H1 (cell line): Measurements from ENCODE around the gene FITM1. TPM values are rescaled to one million over a fixed set of nuclear protein-coding genes. Genes with fewer than 3 reads are reported as not detected.

ENCODE experiments used
- CTCF ChIA-PET: fragments of 300-600 bp; sonication (Branson Sonifier 250); formaldehyde crosslinking; loops from one replicate; lab custom pipeline; 2021; ENCODE audit not compliant: partially characterized antibody; lab: Charles Lee
- POLR2A ChIA-PET: fragments of 300-600 bp; sonication (Branson Sonifier 250); formaldehyde crosslinking; loops from one replicate; lab custom pipeline; 2021; ENCODE audit warnings: inconsistent platforms; ENCODE audit not compliant: partially characterized antibody; lab: Charles Lee
- DNase-seq, 2 experiments: peaks; one replicate each; pipeline versions ENCODE4 v3.0.0 to v3.0.0-alpha.2; 2010 to 2022; ENCODE audit warnings: low spot score in 2 of 2, low read depth in 1 of 2, mixed read lengths in 1 of 2
- FAIRE-seq: peaks from 2 replicates; lab custom pipeline; 2011; peaks lifted over from hg19 to GRCh38; lab: Jason Lieb, UNC
- H2AFZ ChIP-seq: 2 replicates; pipeline ENCODE4 v1.8.1; 2012; ENCODE audit warnings: low read length, inconsistent platforms
- H2AK5ac ChIP-seq: 2 replicates; pipeline ENCODE4 v1.6.1; 2013; ENCODE audit warnings: low read depth, low read length
- H2BK120ac ChIP-seq: replicated peaks from 2 replicates; pipeline ENCODE3; 2013; ENCODE audit warnings: low read depth, low read length, inconsistent platforms
- H2BK12ac ChIP-seq: 2 replicates; pipeline ENCODE4 v1.6.1; 2013; ENCODE audit warnings: low read depth, low read length
- H2BK15ac ChIP-seq: 2 replicates; pipeline ENCODE4 v1.6.1; 2013; ENCODE audit warnings: low read length
- H2BK20ac ChIP-seq: 2 replicates; pipeline ENCODE4 v1.6.1; 2013; ENCODE audit warnings: low read length
- H2BK5ac ChIP-seq: 2 replicates; pipeline ENCODE4 v1.6.1; 2013; ENCODE audit warnings: low read depth, low read length
- H3K14ac ChIP-seq: 2 replicates; pipeline ENCODE4 v1.6.1; 2013; ENCODE audit warnings: inconsistent platforms; ENCODE audit not compliant: insufficient read length
- H3K18ac ChIP-seq: 2 replicates; pipeline ENCODE4 v1.6.1; 2013; ENCODE audit warnings: low read length; ENCODE audit errors: extremely low read depth
- H3K23ac ChIP-seq: 2 replicates; pipeline ENCODE4 v1.6.1; 2013; ENCODE audit warnings: inconsistent platforms; ENCODE audit not compliant: insufficient read length
- H3K23me2 ChIP-seq: 2 replicates; pipeline ENCODE4 v1.6.1; 2013; ENCODE audit warnings: low read depth, low read length
- H3K27ac ChIP-seq: 2 replicates; pipeline ENCODE4 v1.6.1; 2011; ENCODE audit warnings: low read depth, low read length, inconsistent platforms
- H3K27me3 ChIP-seq, 4 experiments: replicated peaks in 1 of 4; 1 replicate in 1 of 4; 2 replicates in 3 of 4; pipeline versions ENCODE4 v1.6.1 to v1.8.1; 2011 to 2013; ENCODE audit warnings: low read length in 3 of 4, mild to moderate bottlenecking in 3 of 4, inconsistent platforms in 2 of 4, mixed read lengths in 2 of 4, moderate library complexity in 1 of 4; ENCODE audit not compliant: control insufficient read depth in 3 of 4, insufficient read depth in 3 of 4; ENCODE audit errors: extremely low read depth in 1 of 4
- H3K36me3 ChIP-seq, 4 experiments: 2 replicates each; pipeline versions ENCODE4 v1.6.1 to v1.8.1; 2011 to 2013; ENCODE audit warnings: mild to moderate bottlenecking in 4 of 4, low read length in 3 of 4, moderate library complexity in 2 of 4, control low read depth in 1 of 4, inconsistent platforms in 1 of 4; ENCODE audit not compliant: insufficient read depth in 4 of 4, control insufficient read depth in 2 of 4
- H3K4ac ChIP-seq: replicated peaks from 2 replicates; pipeline ENCODE3; 2013; ENCODE audit warnings: low read length, low read depth, mixed read lengths, inconsistent platforms; ENCODE audit not compliant: insufficient read length
- H3K4me1 ChIP-seq, 4 experiments: replicated peaks in 1 of 4; 1 replicate in 1 of 4; 2 replicates in 3 of 4; pipeline versions ENCODE4 v1.6.1 to v1.8.1; 2011 to 2013; ENCODE audit warnings: low read length in 3 of 4, inconsistent platforms in 2 of 4, mixed read lengths in 1 of 4; ENCODE audit not compliant: insufficient read depth in 4 of 4, control insufficient read depth in 3 of 4
- H3K4me2 ChIP-seq, 2 experiments: 2 replicates each; pipeline versions ENCODE4 v1.6.1 to v1.8.1; 2011 to 2013; ENCODE audit warnings: low read depth in 2 of 2, low read length in 2 of 2, control low read depth in 1 of 2, inconsistent platforms in 1 of 2, mild to moderate bottlenecking in 1 of 2; ENCODE audit not compliant: insufficient read depth in 1 of 2
- H3K4me3 ChIP-seq, 4 experiments: fragments of 200-600, 300-600 bp in 1 of 4; sonication (generic), shearing (Covaris generic), sonication (Bioruptor Twin) in 1 of 4; 2 replicates each; pipeline versions ENCODE4 v1.5.1 to v1.8.1; 2011 to 2016; ENCODE audit warnings: low read length in 4 of 4, low read depth in 3 of 4, control low read depth in 2 of 4, inconsistent platforms in 2 of 4, mild to moderate bottlenecking in 2 of 4, mixed read lengths in 1 of 4, moderate library complexity in 1 of 4; ENCODE audit not compliant: insufficient read depth in 2 of 4; ENCODE audit errors: extremely low read depth in 1 of 4
- H3K56ac ChIP-seq: replicated peaks from 2 replicates; pipeline ENCODE3; 2013; ENCODE audit warnings: low read depth, mild to moderate bottlenecking, mixed read lengths, low read length, inconsistent platforms; ENCODE audit not compliant: insufficient read length
- H3K79me1 ChIP-seq: 2 replicates; pipeline ENCODE4 v1.6.1; 2013; ENCODE audit warnings: low read depth, low read length, control low read depth
- H3K79me2 ChIP-seq, 2 experiments: 2 replicates each; pipeline versions ENCODE4 v1.6.1 to v1.8.1; 2012 to 2013; ENCODE audit warnings: low read length in 2 of 2, mild to moderate bottlenecking in 2 of 2, inconsistent platforms in 1 of 2; ENCODE audit not compliant: insufficient read depth in 2 of 2, control insufficient read depth in 1 of 2
- H3K9ac ChIP-seq, 4 experiments: replicated peaks in 1 of 4; 1 replicate in 1 of 4; 2 replicates in 3 of 4; pipeline versions ENCODE4 v1.6.1 to v1.8.1; 2011 to 2013; ENCODE audit warnings: low read depth in 3 of 4, low read length in 3 of 4, control low read depth in 2 of 4, mild to moderate bottlenecking in 2 of 4, moderate library complexity in 2 of 4, inconsistent platforms in 1 of 4; ENCODE audit errors: extremely low read depth in 1 of 4
- H3K9me3 ChIP-seq, 2 experiments: 2 replicates each; pipeline versions ENCODE4 v1.6.1 to v1.8.1; 2012 to 2013; ENCODE audit warnings: mild to moderate bottlenecking in 2 of 2, moderate library complexity in 2 of 2, control low read depth in 1 of 2, inconsistent platforms in 1 of 2, low read depth in 1 of 2, low read length in 1 of 2, mixed read lengths in 1 of 2; ENCODE audit not compliant: insufficient read depth in 2 of 2
- H4K20me1 ChIP-seq, 2 experiments: replicated peaks in 1 of 2; 2 replicates each; pipeline versions ENCODE3 to v1.8.1; 2011 to 2013; ENCODE audit warnings: inconsistent platforms in 2 of 2, low read length in 2 of 2, mild to moderate bottlenecking in 1 of 2; ENCODE audit not compliant: insufficient read depth in 2 of 2, control insufficient read depth in 1 of 2
- H4K5ac ChIP-seq: 2 replicates; pipeline ENCODE4 v1.6.1; 2013; ENCODE audit warnings: low read length, low read depth, mixed read lengths, inconsistent platforms; ENCODE audit not compliant: insufficient read length
- H4K8ac ChIP-seq: 2 replicates; pipeline ENCODE4 v1.8.0; 2013; ENCODE audit warnings: mild to moderate bottlenecking, moderate library complexity, low read length, inconsistent platforms; ENCODE audit not compliant: insufficient read depth; ENCODE audit errors: extremely low read depth
- H4K91ac ChIP-seq: replicated peaks from 2 replicates; pipeline ENCODE3; 2013; ENCODE audit warnings: low read length, mixed read lengths, inconsistent platforms; ENCODE audit not compliant: insufficient read length
- CBX8 ChIP-seq: fragments of 300-800, 300-1000 bp; sonication (generic); IDR thresholded peaks from 2 replicates; pipeline ENCODE4 v1.7.1; 2016; ENCODE audit warnings: low read depth, low read length, borderline replicate concordance
- CHD2 ChIP-seq: IDR thresholded peaks from 2 replicates; pipeline ENCODE4 v1.6.1; 2012; ENCODE audit warnings: low read length, improper control_type of control experiment
- HDAC2 ChIP-seq, 2 experiments: fragments of 300-600 bp in 1 of 2; sonication (generic) in 1 of 2; IDR thresholded peaks; 2 replicates each; pipeline ENCODE4 v1.6.1; 2011 to 2012; ENCODE audit warnings: low read depth in 2 of 2, low read length in 2 of 2, mild to moderate bottlenecking in 2 of 2, moderate library complexity in 2 of 2, borderline replicate concordance in 1 of 2, inconsistent platforms in 1 of 2
- POLR2AphosphoS5 ChIP-seq: IDR thresholded peaks from 2 replicates; pipeline ENCODE4 v1.6.1; 2011; ENCODE audit warnings: low read depth, low read length
- RXRA ChIP-seq: IDR thresholded peaks from 2 replicates; pipeline ENCODE4 v1.6.1; 2011; ENCODE audit warnings: low read depth, mild to moderate bottlenecking, low read length, moderate library complexity; ENCODE audit not compliant: insufficient read depth
- SIN3A ChIP-seq, 2 experiments: IDR thresholded peaks in 1 of 2; conservative IDR thresholded peaks in 1 of 2; 2 replicates each; pipeline ENCODE4 v1.6.1; 2011 to 2012; ENCODE audit warnings: low read length in 2 of 2, improper control_type of control experiment in 1 of 2, low read depth in 1 of 2, mild to moderate bottlenecking in 1 of 2
- SP2 ChIP-seq: IDR thresholded peaks from 2 replicates; pipeline ENCODE4 v1.6.1; 2012; ENCODE audit warnings: mild to moderate bottlenecking, low read length, inconsistent platforms
- TCF12 ChIP-seq: IDR thresholded peaks from 2 replicates; pipeline ENCODE4 v1.6.1; 2011; ENCODE audit warnings: low read depth, mild to moderate bottlenecking, low read length
- WGBS, 2 experiments: shearing (Covaris generic) in 1 of 2; methylation state at CpG; one replicate each; pipeline versions ENCODE4 v1.1.6 to v1.1.7; 2013 to 2015; ENCODE audit warnings: low lambda C conversion rate in 2 of 2, mixed read lengths in 2 of 2, inconsistent platforms in 1 of 2, low coverage in 1 of 2, missing lambda C conversion rate in 1 of 2; ENCODE audit not compliant: insufficient replicate concordance in 2 of 2, insufficient coverage in 1 of 2, insufficient read length in 1 of 2; ENCODE audit errors: extremely low coverage in 1 of 2, missing lambda C conversion rate in 1 of 2; 5-methylcytosine and 5-hydroxymethylcytosine counted together
- polyA plus RNA-seq, 7 experiments: library from polyadenylated mRNA; depleted of rRNA in 3 of 7; stranded (reverse) in 5 of 7; unstranded in 2 of 7; fragments of >200 nt in 5 of 7; fragments of 200-250 nt in 2 of 7; gene quantifications; 1 replicate in 5 of 7; 2 replicates in 1 of 7; 4 replicates in 1 of 7; pipeline versions ENCODE4 v1.2.1 to v1.2.3, GENCODE V29; 2011 to 2013; ENCODE audit warnings: missing spikeins in 2 of 7, mixed read lengths in 2 of 7
- total RNA-seq: library from RNA; stranded (reverse); fragmentation: NEBNext Ultra II Directional; extraction: Animal tissue kit (Norgen Biotek cat#: 25700); gene quantifications from 2 replicates; pipeline ENCODE4 v1.2.1, GENCODE V29; 2021

Gene FITM1
- total and polyA plus RNA-seq, 2 of the 8 experiments (the other 6 are each of a cell fraction or from before 2014, with no cell fraction given), result 0.53 to 0.76 TPM

GRCh38 chr14:24141097-24141880 is 10.8 kb downstream of the FITM1 start, which contains the start of gene EMC9:
Gene EMC9 (minus strand): TSS chr14:24141591. CDS start chr14:24141304, 287 bp downstream.
- CTCF ChIA-PET, result interaction anchor here (0.9 to 2.8 kb wide), 5 partner anchors 9 to 241 kb away, joined by 3 to 10 read pairs (median 3); partner anchors contain the start of genes DCAF11 and NRL
- no peaks in the 10 kb centered on the region for H3K9me3 ChIP-seq
- no peak for TF ChIP-seq RXRA
- peak in 1 of 2 experiments; percentile 75; a peak in 1 of 4 replicates for TF ChIP-seq SIN3A (conservative IDR thresholded peaks at IDR 0.05 in 1 of 2, IDR thresholded peaks at IDR 0.05 in 1 of 2; ENCODE audit: low read depth in 1 of 2, low read length in 2 of 2)
- 0 out of 2 replicates have a peak, but pooled peaks have one; percentile 4 for TF ChIP-seq TCF12
- TF ChIP-seq POLR2AphosphoS5, result peak; percentile 88
- peak; percentile 52; the same call in 1 of the 2 replicates for TF ChIP-seq SP2
- TF ChIP-seq HDAC2 (IDR thresholded peaks at IDR 0.05; ENCODE audit: borderline replicate concordance in 1 of 2, low read depth in 2 of 2, low read length in 2 of 2), result no peak; a peak in 1 of 4 replicates
- no peak for TF ChIP-seq CBX8
- TF ChIP-seq CHD2, result peak; percentile 72

More at GRCh38 chr14:24141097-24141880, 10.8 kb downstream of the FITM1 start, which contains the start of gene EMC9:
- Histone ChIP-seq H4K8ac (peak within 1 kb of the TSS; percentile 85), H3K4me1 (peaks cover 4 to 13% (median 7%) of the 10 kb centered on the region in 4 experiments; a peak in 6 of 7 replicates), H4K91ac (peak within 1 kb of the TSS; percentile 96), H2BK20ac (no peak within 1 kb of the TSS), H2BK120ac (no peak within 1 kb of the TSS), H3K4me3 (peak within 1 kb of the TSS; percentile 79 to 99 (median 94)), H4K5ac (peak within 1 kb of the TSS; percentile 94), H3K36me3 (peaks cover 8 to 33% (median 16%) of the 10 kb centered on the region in 4 experiments; a peak in 6 of 8 replicates), H3K79me2 (peaks cover 0 to 20% of the 10 kb centered on the region in 2 experiments; a peak in 2 of 4 replicates), H2BK12ac (peak within 1 kb of the TSS; percentile 91), H3K14ac (no peak within 1 kb of the TSS), H3K23ac (no peak within 1 kb of the TSS), H3K9ac (peak within 1 kb of the TSS; percentile 83 to 96 (median 92)), H2BK5ac (peak within 1 kb of the TSS; percentile 98), H4K20me1 (peaks cover 0 to 1% of the 10 kb centered on the region in 2 experiments), H3K18ac (peak within 1 kb of the TSS; percentile 97), H3K56ac (peak within 1 kb of the TSS; percentile 88), H2AK5ac (peak within 1 kb of the TSS; percentile 68; the same call in 1 of the 2 replicates), H3K27ac (peak within 1 kb of the TSS; percentile 92), H3K23me2 (peaks cover 5% of the 10 kb centered on the region; the same call in 1 of the 2 replicates), H3K79me1 (peaks cover 7% of the 10 kb centered on the region; the same call in 1 of the 2 replicates), H3K4me2 (peak within 1 kb of the TSS; percentile 53 to 90), H3K4ac (peak within 1 kb of the TSS; percentile 76), H3K27me3 (no peaks in the 10 kb centered on the region), H2AFZ (peak within 1 kb of the TSS; percentile 37; the same call in 1 of the 2 replicates), H2BK15ac (peak within 1 kb of the TSS; percentile 89)
- DNase-seq, result peak; percentile 98 to 100
- FAIRE-seq, result no peak
- 1% methylated on average over 44 of the region's 65 CpGs; no CpG with 5 or more reads in 1 of the 2 experiments for WGBS, 2 experiments
- POLR2A ChIA-PET, result interaction anchor here (0.7 to 10.5 kb wide), 22 partner anchors 9 to 290 kb away, joined by 3 to 118 read pairs (median 4); partner anchors contain the start of genes CARMIL3, CHMP4A, DCAF11 and FITM1
